Cortex of kidney (tissue), 1 donor: ENCODE measurements around the gene ATP1A4.
"Not testable (repeated sequence)": the region's sequence is repeated elsewhere in the genome, so short reads cannot be mapped to it uniquely, and the experiment has no call there.

Experiments used
- DNase-seq: peaks from one replicate; lab custom pipeline; 2025; lab: John Stamatoyannopoulos, UW

Gene ATP1A4

GRCh38 chr1:160123726-160124125 lies 27.7 kb upstream of the ATP1A4 start:
- DNase-seq: no peak

GRCh38 chr1:160124705-160125478 lies 26.5 kb upstream of the ATP1A4 start:
- DNase-seq: no peak

- no peak for DNase-seq
These were observed 25.7 kb upstream of the ATP1A4 start for GRCh38 chr1:160125746-160126145.

DNA sequence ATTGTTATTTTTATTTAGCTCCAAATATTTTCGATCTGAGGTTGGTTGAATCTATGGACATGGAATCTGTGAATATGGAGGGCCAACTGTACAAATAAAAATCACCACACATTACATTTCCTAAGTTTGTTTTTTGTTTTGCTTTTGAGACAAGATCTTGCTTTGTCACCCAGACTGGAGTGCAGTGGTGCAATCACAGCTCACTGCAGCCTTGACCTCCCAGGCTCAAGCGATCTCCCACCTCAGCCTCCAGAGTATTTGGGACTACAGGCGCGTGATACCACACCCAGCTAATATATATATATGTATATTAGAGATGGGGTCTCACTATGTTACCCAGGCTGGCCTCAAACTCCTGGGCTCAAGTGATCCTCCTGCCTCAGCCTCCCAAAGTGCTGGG lies 25.1 kb upstream of the ATP1A4 start:
- DNase-seq: not testable (repeated sequence)

GRCh38 chr1:160127381-160127780 lies 24.0 kb upstream of the ATP1A4 start:
- DNase-seq: no peak

DNA sequence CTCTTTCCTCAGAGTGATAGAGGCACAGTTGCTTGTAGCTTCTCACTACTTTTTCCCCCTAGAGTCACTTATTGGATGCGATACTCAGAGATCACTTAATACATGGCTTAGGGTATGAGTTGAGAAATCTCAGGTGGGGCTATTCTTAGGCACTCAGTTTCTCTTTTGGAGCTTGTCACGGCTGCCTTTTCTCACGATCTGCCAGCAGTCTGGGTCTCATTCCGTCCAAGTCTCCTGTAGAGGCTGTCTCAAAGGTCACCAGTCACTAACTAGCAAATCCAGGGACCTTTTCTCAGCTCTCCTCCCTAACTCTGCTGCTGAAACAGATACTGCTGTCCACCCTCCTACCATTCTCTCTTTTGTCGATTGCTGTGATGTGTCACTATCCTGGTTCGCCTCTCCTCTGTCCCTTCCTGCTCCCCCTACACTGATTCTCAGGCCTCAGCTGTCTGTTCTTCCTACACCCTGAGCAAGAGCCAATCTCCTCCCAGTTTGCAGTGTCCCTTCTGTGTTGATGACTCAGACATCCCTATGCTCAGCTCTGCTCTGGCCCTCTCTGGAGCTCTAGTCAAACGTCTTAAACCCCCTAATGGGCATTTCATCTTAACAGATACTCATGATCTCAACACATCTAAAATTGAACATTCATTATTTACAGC lies 23.4 kb upstream of the ATP1A4 start:
- DNase-seq: no peak

- no peak for DNase-seq
These were observed 22.8 kb upstream of the ATP1A4 start for GRCh38 chr1:160128636-160129035.

GRCh38 chr1:160129046-160129445 lies 22.4 kb upstream of the ATP1A4 start:
- no peak for DNase-seq

GRCh38 chr1:160129558-160129957 lies 21.8 kb upstream of the ATP1A4 start:
- DNase-seq: no peak

- DNase-seq: no peak
These were observed 21.4 kb upstream of the ATP1A4 start for GRCh38 chr1:160129966-160130365.

DNA sequence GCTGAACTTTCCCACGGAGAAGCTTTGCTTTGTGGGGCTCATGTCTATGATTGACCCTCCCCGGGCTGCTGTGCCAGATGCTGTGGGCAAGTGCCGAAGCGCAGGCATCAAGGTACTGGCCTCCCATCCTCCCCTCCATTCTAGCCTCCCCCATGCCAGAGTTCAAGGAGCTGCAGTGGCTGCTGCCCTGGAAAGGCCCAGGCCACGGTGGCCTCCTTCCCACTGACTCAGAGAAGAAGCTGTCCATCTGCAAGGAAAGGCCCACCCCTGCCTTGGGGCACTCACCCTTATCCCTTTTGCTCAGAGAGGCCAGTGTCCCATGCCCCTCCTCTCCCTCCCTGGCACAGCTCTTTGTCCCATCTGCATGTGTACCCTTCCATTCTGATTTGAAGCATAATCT lies 20.9 kb upstream of the ATP1A4 start:
- no peak for DNase-seq

GRCh38 chr1:160130939-160131338 lies 20.5 kb upstream of the ATP1A4 start:
- no peak for DNase-seq

GRCh38 chr1:160131803-160132565 lies 19.4 kb upstream of the ATP1A4 start:
- no peak for DNase-seq

DNA sequence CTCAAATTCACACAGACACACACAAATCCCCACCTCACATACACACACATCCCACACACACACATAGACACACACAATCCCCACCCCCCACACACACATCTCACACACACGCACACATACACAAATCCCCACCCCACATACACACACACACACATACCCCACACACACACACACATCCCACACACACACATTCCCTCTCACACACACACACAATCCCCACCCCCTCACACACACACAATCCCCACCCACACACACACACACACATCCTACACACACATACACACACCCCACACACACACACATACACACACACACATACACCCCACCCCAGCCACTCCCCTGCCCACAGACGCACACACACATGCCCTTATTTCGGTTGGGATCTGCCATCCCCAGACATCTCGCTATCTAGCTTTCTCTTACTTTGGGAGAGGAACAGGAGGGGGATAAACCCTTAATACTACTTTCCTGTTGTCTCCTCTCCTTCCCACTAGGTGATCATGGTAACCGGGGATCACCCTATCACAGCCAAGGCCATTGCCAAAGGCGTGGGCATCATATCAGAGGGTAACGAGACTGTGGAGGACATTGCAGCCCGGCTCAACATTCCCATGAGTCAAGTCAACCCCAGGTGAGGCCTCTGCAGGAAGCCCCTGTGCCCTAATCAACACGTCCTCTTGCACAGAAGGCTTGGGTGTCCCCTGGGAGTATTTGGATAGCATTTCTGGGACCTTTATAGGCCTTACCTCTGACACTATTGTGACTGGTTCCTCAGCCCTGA lies 17.2 kb upstream of the ATP1A4 start:
- DNase-seq: no peak

GRCh38 chr1:160134791-160135572 lies 16.4 kb upstream of the ATP1A4 start:
- no peak for DNase-seq

DNA sequence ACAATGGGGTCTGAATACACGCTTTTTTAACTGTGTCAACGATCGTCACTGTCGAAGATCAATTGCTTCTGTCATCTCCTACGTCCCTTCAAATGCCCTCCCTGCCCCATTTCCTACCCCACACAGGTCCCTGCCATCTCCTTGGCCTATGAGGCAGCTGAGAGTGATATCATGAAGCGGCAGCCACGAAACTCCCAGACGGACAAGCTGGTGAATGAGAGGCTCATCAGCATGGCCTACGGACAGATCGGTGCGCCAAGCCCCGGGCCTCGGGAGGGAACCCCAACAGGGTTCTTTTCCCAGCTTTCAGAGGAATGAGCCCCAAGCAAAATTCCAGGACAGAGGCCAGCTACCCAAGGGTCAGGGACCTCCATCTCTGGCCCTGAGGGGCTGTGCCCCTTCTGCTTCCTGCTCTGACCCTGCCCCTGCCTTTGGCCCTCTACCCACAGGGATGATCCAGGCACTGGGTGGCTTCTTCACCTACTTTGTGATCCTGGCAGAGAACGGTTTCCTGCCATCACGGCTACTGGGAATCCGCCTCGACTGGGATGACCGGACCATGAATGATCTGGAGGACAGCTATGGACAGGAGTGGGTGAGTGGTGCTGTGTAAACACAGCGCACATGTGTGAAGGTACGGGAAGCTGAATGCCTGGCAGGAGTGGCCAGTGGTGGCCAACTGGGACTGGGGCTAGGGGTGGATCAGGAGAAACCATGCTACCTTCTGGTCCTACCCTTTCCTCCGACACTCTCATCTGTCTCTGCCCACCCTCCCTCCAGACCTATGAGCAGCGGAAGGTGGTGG lies 15.1 kb upstream of the ATP1A4 start:
- DNase-seq: no peak

GRCh38 chr1:160136926-160137200 lies 14.5 kb upstream of the ATP1A4 start:
- DNase-seq: no peak

- no peak for DNase-seq
These were observed 14.1 kb upstream of the ATP1A4 start for GRCh38 chr1:160137216-160137862.

GRCh38 chr1:160139840-160140239 lies 11.6 kb upstream of the ATP1A4 start:
- no peak for DNase-seq

DNA sequence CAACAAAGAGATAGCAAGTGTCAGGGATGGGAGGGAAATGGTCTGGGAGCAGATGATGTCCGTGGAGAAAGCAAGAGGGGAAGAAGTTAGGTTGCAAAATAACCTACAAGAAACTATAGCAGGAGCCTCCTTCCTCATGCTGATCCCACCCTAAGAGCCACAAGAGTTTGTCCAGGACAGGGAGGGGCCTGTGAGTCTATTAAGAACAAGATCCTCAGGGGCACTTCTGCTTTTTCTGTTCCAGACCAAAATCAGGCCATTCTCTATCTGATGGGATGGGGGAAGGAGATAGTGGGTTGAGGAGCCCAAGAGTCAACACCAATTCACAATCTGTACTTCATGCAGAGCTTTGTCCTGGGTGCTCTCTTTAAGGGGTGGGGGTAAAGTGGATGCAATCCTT lies 7.7 kb upstream of the ATP1A4 start:
- no peak for DNase-seq
